Measurements from ENCODE around the gene BCL2L11.
"Not testable (repeated sequence)": the region's sequence is repeated elsewhere in the genome, so short reads cannot be mapped to it uniquely, and the experiment has no call there.

The BCL2L11 gene
- 60.6 reads per million, percentile 72 among the genes with 10 or more reads in this experiment for total RNA-seq

- DNase-seq, result peak; percentile 74
These were observed at the start of gene BCL2L11 for GRCh38 chr2:111120253-111121027. TSS of gene BCL2L11 (plus strand) at chr2:111120914. CDS start at chr2:111123746, 2,832 bp downstream.

GRCh38 chr2:111071600-111072171, 49.0 kb upstream of the BCL2L11 start:
- no peak for DNase-seq

- DNase-seq, result no peak
These were observed 48.4 kb upstream of the BCL2L11 start for GRCh38 chr2:111072220-111072871.

- DNase-seq, result not testable (repeated sequence)
These were observed 38.1 kb upstream of the BCL2L11 start for GRCh38 chr2:111082659-111083058.

GRCh38 chr2:111091811-111092211, 28.9 kb upstream of the BCL2L11 start:
- DNase-seq, result no peak

- no peak for DNase-seq
These were observed 26.0 kb upstream of the BCL2L11 start for GRCh38 chr2:111094691-111095090.

GRCh38 chr2:111095434-111095833, 25.3 kb upstream of the BCL2L11 start:
- no peak for DNase-seq

- DNase-seq, result no peak
These were observed 21.3 kb upstream of the BCL2L11 start for GRCh38 chr2:111099402-111099801.

GRCh38 chr2:111100087-111100764, 20.5 kb upstream of the BCL2L11 start:
- DNase-seq, result no peak

- no peak for DNase-seq
These were observed 19.9 kb upstream of the BCL2L11 start for GRCh38 chr2:111100765-111101162.

GRCh38 chr2:111101592-111101991, 19.1 kb upstream of the BCL2L11 start:
- no peak for DNase-seq

GRCh38 chr2:111102216-111102615, 18.5 kb upstream of the BCL2L11 start:
- DNase-seq, result no peak

- no peak for DNase-seq
These were observed 14.8 kb upstream of the BCL2L11 start for GRCh38 chr2:111105926-111106325.

GRCh38 chr2:111106706-111107105, 14.0 kb upstream of the BCL2L11 start:
- no peak for DNase-seq

- no peak for DNase-seq
These were observed 11.9 kb upstream of the BCL2L11 start for GRCh38 chr2:111108745-111109271.

GRCh38 chr2:111111101-111111755, 9.5 kb upstream of the BCL2L11 start:
- no peak for DNase-seq

- no peak for DNase-seq
These were observed 6.9 kb upstream of the BCL2L11 start for GRCh38 chr2:111113838-111114237.

GRCh38 chr2:111116011-111116746, 4.5 kb upstream of the BCL2L11 start:
- no peak for DNase-seq

- DNase-seq, result peak; percentile 59
These were observed 3.7 kb upstream of the BCL2L11 start for GRCh38 chr2:111116843-111117597.

GRCh38 chr2:111117598-111118480, 2.9 kb upstream of the BCL2L11 start:
- no peak for DNase-seq

Data from effector CD4-positive, alpha-beta T cell (primary cell).